HCEC 1CT (cell line): Measurements from ENCODE around the gene GLI3.
A peak's percentile ranks its signal among the peaks of the same experiment; 100 is the strongest.

Experiments used
- DNase-seq: peaks from one replicate; pipeline ENCODE4 v3.0.0-alpha.2; 2017

The GLI3 gene

DNA sequence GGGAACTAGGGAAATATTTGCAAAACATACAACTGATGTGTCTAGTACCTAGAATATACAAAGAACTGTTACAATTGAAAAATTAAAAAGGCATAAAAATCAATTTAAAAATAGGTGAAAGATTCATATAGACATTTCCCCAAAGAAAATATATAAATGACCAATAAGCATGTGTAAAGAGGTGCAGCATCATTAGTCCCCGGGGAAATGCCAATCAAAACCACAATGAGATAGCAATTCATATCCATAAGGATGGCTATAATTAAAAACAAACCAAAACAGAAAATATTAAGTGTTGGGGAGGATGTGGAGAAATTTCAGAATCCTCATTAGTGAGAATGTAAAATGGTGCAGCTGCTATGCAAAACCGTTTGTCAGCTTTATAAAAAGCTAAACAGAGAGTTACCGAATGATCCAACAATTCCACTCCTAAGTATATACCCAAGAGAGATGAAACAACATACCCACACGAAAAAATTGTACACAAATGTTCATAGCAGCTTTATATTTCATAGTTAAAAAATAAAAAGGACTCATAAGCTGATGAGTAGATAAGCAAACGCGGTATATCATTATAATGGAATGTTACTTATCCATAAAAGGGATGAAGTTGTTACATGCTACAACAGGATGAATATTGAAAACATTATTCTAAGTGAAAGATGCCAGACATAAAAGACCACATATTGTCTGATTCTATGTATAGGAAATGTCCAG lies 324.0 kb downstream of the GLI3 start:
- DNase-seq = peak; percentile 84

DNA sequence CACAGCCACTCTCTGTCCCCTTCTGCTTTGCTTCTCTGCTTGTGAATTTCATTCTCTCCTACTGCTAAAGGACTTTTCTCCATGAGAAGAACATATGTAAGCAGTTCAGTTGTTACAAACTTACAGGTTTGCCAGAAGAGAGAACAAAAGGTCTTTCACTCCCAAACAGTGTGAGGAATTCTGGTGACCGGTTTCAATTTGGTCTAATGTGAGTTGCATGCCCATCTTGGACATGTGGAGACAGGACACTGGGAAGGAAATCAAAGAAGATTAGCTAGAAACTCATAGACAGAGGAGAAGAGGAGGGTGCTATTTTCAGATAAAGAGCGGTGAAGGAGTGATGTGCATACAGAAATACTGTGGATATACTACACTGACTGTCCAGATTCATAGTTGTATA lies 324.6 kb downstream of the GLI3 start:
- DNase-seq = no peak

DNA sequence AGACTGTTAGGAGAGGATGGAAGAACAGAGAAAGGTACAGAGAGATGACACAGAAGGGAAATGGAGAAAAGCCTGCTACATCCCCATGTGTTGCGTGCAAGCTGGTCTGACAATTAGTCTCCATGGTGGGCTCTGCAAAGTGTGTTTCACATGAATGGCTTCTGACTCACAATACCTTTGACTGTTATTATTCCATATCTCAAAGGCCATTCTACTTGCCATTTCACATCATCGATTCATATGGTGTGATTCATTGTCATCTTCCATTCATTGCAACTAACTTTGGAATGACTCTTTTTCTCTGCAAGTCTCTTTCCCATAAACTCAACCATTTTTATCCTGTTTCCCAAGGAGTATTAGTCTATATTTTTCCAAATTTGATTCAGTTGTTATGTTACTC lies 325.2 kb downstream of the GLI3 start:
- peak; percentile 86 for DNase-seq
